ENCODE measurements around the gene ZNF782. TPM values are rescaled to one million over a fixed set of nuclear protein-coding genes. Genes with fewer than 3 reads are reported as not detected.
A peak's percentile ranks its signal among the peaks of the same experiment; 100 is the strongest.
"Not testable (repeated sequence)": the region's sequence is repeated elsewhere in the genome, so short reads cannot be mapped to it uniquely, and the experiment has no call there.

The ZNF782 gene
- polyA plus RNA-seq (ENCODE audit: insufficient read depth in 1 of 5, insufficient read length in 5 of 5, low replicate concordance in 1 of 5) = 10 to 100 TPM in 1 of 5 donors, 1 to 10 TPM in 4; 4.4 to 10.6 (median 7.5) TPM
- long read RNA-seq, donor 1, partial matches to known transcripts = 0 of 3 reads
- long read RNA-seq, donor 1, other reads (novel, unspliced or antisense) = 0 of 3 reads
- long read RNA-seq, donor 2 = 0 reads
- long read RNA-seq, donor 3, full-length matches to known transcripts = 1 of 1 reads
- long read RNA-seq, donor 3, partial matches to known transcripts = 0 of 1 reads
- long read RNA-seq, donor 3, other reads (novel, unspliced or antisense) = 0 of 1 reads
- long read RNA-seq, donor 4, partial matches to known transcripts = 0 of 1 reads
- long read RNA-seq, donor 4, other reads (novel, unspliced or antisense) = 0 of 1 reads
- long read RNA-seq, donor 5 = 0 reads
- long read RNA-seq, donor 6, full-length matches to known transcripts = 3 of 3 reads
- long read RNA-seq, donor 6, partial matches to known transcripts = 0 of 3 reads
- long read RNA-seq, donor 6, other reads (novel, unspliced or antisense) = 0 of 3 reads
- long read RNA-seq, donor 7 = 0 reads
- long read RNA-seq, donor 8, full-length matches to known transcripts = 2 of 2 reads
- long read RNA-seq, donor 8, partial matches to known transcripts = 0 of 2 reads
- long read RNA-seq, donor 8, other reads (novel, unspliced or antisense) = 0 of 2 reads

DNA sequence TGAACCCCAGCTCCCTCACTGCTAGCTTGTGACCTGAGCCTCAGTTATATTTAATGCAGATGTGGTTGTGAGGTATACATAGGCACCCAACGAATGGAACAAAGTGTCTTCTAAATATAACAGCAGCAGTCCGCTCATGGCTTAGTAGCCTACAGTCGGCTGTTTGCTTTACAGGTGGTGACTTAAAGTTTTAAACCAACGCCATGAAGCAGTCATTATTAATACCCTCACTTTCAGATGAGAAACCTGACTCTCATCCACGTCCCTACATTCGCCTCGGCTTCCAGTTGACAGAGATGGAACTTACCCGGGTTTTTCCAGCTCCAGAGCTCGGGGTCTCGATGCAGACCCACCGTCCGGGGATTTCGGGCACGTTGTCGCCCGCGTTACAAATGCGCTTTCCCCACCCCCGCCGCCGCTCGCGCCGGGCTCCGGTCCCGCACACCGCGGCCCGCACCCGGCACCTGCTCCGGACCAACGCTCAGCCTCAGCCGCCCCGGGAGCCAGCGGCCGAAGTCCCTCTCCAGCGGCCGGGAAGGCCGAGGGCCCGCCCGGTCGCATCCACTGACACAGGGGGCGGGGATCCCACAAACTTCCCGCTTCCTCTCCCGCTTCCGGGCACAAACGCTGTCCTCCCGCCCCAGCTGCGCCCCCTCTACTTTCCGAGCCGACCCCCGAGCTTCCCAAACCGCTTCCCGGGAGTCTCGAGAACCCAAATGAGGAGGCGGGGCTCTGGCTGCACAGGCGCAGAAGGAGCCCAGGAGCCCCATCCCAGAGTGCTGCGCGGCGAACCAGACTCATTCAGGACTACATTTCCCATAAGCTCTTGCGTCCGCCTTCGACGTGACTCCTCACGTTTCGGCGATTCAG, at the start of gene ZNF782:
Gene ZNF782 (minus strand): TSS at position 734 of the 870 bp plus-strand sequence. CDS start 2,553 bp downstream, outside the sequence.
- DNase-seq = peak; percentile 93 to 94

DNA sequence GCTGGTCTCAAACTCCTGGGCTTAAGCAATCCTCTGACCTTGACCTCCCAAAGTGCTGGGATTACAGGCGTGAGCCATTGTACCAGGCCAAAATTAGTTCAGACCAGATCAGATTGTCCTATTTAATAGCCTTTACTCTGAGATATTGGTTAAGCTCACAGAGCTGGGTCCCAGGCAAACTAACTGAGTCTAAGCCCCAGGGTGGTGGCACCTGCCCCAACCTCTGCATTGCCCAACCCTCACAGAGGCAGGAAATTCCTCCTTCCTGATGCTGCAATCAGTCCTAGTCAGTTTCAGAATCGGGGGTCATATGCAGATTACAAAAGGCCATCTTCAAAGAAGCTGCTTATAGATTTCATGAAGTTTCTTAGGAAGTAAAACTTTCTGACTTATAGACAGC, 45.7 kb upstream of the ZNF782 start:
- DNase-seq = not testable (repeated sequence)

DNA sequence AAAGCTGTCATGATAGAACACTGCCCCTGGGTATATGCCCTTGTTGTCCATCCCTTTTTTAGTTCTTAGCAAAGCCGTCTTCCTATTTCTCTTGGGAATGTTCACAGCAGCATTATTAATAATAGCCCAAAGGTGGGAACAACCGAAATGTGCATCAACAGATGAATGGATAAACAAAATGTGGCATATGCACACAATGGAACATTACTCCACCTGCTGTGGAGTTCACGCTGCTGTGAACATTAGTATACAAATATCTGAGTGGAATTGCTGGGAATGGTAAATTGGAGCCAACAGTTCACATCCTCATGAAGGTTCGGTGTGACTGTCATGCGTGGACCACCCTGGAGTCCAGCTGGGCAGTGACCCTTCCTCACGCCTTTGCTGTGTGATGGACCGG, 37.8 kb upstream of the ZNF782 start:
- no peak for DNase-seq

DNA sequence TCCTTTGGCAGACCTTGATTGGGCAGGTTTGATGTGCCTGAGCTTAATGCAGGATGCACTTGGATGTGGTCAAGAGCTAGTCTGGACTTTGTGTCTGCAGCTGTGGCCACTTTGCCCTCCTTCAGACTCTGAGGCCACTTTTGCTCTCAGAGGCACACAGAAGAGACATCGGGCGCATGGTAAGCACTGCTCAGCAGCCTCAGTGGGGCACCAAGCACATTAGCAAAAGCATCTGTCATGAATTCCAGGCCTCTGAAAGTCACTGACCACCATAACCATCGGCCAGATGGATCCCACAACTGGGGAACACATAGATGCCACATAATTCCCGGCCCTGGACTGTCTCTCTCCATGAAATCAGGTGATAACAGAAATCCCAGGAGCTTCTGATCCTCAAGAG, 34.3 kb upstream of the ZNF782 start:
- DNase-seq = no peak

DNA sequence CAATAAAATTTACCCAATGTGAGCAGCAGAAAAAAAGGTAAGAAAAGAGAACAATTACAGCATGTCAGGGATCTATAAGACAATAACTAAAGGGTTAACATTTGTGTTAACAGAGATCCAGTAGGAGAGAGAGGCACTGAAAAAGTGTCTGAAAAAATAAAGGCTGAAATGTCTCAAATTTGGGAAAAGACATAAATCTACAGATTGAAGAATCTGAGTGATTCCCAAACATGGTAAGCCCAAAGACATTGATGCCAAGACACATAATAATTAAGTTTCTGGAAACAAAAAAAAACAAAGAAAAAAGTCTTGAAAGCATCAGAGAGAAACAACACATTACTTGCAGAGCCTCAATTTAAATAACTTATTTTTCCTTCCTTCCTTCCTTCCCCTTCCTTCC, 31.1 kb upstream of the ZNF782 start:
- no peak for DNase-seq

DNA sequence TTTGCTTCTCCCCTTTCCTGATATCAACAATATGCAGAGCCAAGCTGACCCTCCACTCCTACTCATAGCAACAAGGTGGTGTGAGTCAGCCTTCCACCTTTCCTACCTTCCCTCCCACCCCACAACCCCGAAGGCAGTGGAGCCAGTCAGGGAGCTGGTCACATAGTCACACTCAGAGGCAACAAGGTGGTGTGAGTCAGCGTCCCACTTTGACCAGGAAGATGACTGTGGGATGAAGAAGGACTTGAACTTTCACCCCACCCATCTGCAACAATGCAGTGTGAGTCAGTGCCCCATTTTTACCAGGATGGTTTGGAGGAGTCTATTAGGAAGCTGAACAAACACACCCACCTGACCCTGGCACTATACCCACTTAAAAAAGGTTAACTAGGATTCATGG, 30.1 kb upstream of the ZNF782 start:
- DNase-seq = no peak

DNA sequence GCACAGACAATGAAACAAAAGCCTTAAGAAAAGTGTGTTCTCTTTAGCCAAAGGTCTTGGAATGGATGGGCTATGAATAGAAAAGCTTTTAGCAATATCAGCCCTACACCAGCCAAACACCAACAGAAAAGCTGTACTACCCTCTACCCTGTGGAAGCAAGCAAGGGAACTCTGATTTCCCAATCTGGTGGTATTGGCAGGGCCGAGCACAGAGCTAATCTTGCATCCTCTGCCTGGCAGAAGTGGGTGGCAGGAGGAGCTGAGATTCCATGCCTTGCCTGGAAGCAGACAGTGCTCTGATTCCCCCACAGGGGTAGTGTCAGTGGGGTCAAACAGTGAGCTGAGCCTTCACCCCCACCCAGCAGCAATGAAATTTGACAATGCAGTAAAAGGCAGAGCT, 29.6 kb upstream of the ZNF782 start:
- DNase-seq = no peak

DNA sequence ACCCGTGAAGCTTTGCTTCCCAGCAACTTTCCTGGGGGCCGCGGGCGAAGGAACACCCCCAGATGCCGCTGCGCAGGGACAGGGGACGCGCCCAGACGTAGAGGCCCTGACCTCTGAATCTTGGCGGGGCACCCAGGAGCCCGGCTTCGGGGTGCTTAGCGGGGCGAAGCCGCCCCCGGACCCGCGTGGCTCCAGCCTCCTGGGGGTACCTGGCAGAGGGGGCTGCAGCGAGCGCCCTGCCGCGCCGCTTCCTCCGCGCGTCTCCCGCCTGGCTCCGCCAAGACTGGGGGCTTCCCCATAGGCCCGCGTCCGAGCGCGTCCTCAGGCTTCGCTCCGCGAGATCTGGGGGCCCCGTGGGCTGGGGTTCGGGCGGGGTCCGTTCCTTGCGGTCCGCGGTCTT, 23.0 kb upstream of the ZNF782 start:
- no peak for DNase-seq

DNA sequence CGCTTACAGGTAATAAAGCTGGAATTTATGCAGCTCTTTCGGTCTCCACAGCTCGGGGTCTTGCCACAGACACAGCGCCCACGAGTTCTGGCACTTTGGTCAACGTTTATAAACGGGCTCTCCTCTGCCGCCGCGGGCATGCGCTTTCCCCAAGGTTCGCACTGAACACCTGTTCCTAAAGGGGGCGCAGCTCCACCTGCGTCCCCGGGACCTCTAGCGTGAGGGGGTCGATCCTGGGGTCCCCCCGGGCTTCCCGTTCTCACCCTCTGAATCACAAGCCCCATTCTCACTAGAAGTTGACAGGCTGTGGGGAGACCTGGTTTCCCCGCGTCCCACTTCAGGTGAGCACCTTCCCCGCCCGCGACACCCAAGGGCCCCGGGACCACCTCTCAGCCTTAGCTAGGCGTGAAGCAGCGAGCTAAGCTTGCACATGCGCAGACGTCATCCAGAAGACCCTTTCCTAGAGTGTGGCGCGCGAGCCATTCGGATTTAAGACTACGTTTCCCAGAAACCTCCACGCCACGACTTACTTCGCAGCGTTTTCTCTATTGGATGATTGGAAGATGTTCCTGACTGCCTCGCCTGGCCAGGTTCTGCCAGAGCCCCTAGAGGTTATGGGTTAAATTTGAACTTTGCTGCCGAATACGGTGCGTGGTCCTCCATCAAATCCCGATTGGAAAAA, 21.3 kb upstream of the ZNF782 start:
- DNase-seq = peak; percentile 62

DNA sequence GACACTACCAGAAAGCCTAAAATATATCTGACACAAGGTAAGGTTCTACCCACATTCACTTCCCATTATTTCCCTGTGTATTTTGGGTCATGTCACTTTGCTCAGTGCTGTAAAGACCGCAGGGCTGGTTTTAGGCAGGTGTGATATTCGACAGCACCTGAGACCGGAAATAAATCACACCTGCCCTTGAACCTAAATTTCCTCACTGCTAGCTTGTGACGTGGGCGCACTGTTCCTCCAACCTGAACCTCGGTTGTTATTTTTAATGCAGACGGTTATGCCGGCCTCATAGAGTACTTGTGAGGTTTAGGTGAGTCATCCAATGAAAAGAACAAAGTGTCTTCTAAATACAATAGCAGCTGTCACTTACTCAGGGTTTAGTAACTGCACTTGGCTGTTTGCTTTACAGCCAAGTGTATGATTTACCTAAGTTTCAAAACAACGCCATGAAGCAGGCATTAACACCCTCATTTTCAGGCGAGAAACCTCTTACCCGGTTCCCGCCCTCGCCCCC, 20.7 kb upstream of the ZNF782 start:
- DNase-seq = no peak

DNA sequence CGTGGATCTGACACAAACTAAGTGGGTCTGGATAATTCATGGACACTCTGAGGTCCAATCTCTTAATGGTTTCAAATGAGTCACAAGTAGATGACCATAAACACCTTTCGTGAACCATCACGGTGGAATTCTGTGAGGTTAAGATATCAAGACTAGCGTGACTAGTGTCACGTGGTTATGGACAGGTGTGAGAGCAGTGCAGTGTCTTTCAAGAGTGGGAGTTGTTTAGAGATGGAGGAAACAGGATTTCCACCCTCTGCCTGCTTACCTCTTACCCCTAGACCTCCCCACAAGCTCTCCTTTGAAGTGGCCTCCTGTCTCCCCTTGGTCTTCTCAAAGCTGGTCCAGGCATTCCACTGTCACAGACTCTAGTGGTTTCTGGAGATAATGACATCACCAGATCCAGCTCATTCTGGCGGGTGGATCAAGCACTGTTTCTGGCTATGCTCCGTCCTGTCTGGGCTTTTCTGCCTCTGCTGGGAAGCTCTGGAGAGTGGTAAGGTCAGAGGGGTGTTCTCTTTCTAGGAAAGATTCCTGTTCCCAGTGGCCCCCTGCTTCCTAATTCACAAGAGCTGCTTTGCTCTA, 20.0 kb upstream of the ZNF782 start:
- DNase-seq = no peak

DNA sequence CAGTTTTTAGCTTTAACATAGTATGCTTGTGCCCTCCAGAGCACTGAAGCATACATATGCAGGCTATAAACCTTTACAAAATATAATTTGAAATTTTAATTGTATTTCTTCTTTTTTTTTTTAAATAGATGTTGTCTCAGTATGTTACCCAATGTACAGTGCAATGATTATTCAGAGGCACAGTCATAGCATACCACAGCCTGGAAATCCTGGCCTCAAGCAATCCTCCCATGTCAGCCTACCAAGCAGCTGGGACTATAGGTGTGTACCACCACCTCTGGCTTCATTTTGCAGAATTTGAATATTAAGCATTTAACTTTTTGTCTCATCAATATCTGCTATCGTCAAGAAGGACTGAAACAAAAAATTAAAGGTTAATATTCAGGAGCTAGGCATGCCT, 16.9 kb upstream of the ZNF782 start:
- no peak for DNase-seq

DNA sequence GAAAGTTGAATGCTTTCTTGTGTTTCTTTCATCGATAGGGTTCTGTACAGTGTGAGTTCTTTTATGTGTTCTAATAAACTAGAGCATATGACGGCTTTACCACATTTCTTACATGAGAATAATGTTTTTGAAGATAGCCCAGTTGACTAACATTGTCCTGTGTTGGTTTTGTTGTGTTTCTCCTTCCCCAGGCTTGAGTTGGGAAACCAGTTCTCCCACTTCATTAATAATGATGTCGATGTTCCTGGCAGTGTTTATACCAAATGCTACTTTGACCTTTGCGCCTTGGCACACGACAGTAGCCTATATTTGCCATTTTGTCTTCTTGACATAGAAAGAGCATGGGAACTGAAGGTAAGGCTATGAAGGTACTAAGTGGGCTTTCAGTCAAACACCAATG, 14.4 kb upstream of the ZNF782 start:
- no peak for DNase-seq

DNA sequence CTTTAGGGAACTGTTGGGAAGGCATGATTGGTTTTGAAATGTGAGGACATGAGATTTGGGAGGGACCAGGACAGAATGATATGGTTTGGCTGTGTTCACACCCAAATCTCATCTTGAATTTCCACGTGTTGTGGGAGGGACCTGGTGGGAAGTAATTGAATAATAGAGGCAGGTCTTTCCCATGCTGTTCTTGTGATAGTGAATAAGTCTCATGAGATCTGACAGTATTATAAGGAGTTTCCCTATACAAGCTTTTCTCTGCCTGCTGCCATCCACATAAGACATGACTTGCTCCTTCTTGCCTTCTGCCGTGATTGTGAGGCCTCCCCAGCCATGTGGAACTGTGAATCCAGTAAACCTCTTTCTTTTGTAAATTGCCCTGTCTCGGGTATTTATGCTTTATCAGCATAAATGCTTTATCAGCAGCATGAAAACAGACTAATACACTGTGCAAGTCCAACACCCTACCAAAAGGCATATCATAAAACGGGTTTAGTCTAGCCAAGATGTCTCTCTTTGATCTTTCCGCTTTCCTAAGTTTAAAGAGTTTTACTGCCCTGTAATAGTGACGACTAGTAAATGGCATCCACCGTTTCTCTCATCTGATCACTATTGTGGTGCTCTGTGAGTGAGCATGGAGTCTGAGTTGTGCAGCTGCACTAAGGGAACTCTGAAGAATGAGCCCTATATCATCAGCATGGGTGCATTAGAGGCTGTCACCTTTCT, 12.9 kb upstream of the ZNF782 start:
- no peak for DNase-seq

DNA sequence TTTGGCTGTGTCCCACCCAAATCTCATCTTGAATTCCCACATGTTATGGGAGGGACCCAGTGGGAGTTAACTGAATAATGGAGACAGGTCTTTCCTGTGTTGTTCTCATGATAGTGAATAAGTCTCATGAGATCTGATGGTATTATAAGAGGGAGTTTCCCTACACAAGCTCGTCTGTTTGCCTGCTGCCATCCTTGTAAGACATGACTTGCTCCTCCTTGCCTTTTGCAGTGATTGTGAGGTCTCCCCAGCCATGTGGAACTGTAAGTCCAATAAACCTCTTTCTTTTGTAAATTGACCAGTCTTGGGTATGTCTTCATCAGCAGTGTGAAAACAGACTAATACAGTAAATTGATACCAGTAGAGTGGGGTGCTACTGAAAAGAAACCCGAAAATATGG, 10.9 kb upstream of the ZNF782 start:
- not testable (repeated sequence) for DNase-seq

DNA sequence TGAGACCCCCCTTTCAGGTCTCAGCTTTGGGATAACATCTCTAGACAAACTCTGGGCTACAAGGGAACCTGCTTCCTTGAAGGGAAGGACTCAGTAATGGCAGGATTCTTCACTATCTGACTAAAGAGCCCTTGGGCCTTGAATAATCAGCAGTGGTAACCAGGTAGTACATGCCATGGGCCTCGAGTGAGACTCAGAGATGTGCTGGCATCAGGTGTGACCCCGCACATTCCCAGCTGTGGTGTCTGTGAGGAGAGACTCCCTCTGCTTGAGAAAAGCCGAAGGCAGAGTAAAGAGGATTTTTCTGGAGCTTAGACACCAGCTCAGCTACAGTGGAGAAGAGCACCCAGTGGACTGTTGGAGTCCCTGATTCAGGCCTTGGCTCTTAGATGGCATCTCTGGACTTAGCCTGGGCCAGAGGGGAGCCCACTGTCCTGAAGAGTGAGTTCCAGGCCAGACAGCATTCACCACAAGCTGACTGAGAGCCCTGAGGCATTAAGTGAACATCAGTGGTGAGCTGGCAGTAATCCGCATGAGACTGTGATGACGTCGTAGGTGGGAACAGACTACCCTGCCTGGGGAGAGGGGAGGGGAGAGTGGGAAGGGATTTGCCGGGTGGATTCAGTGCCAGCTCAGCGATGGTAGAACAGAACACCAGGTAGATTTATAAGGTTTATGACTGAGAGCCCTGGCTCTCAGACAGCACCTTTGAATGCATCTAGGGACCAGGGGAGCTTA, 5.3 kb upstream of the ZNF782 start:
- no peak for DNase-seq

DNA sequence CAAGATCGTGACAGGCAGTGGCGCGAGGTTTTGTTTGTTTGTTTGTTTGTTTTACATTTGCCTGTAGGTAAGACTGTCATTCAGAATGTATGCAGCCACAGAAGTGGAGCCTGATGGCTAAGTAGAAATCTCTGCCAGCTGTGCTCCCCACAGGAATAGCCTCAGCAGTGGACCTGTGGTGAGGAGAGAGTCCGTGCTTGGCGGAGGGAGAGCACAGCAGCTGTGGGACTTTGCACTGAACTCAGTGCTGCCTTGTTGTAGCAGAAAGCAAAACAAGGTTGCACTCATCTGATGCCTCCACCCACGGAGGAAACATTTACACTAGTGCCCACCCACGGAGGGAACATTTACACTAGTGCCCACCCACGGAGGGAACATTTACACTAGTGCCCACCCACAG, 4.4 kb upstream of the ZNF782 start:
- DNase-seq = no peak

DNA sequence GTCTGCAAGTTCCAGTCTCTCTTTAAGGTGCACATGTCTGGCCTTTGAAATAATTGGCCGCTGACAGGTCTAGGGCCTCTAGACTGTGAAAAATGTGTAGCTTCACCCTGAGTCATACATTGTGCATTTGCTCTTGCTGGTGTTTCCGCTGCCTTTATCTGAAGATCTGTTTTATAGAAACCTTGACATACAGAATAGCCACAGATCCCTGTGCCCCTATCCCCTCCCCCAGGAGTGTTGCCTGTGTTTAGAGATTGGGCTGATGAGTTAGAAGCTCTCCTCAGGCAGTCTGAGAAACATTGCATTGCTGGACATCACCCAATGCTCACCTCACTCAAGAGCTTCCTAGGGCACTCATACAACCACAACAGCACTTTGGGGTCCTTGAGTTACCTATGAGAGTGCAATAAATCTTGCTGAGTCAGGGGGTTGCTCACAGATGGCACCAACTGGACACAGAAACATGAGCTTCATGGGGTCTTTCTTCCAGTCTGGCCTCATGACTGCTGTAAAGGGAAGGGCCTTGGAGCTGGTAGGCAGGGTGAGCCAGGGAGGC, 3.8 kb upstream of the ZNF782 start:
- no peak for DNase-seq
